Panc1 (cell line): ENCODE data around the gene DCC. TPM values are rescaled to one million over a fixed set of nuclear protein-coding genes. Genes with fewer than 3 reads are reported as not detected.

ENCODE experiments used
- ATAC-seq: fragments of 200-7000 bp; cut with Tn5 transposase; 2 replicates; pipeline ENCODE4 v1.9.1; 2020; ENCODE audit warnings: mild to moderate bottlenecking, moderate library complexity
- BruUV-seq: library from RNA; stranded (reverse); fragments of 400-500 nt; replicated peaks from 2 replicates; lab custom pipeline; 2021; lab: Mats Ljungman, UMichigan
- CTCF ChIA-PET: fragments of 300-600 bp; sonication (Branson Sonifier 250); formaldehyde crosslinking; loops from one replicate; lab custom pipeline; 2022; ENCODE audit warnings: antibody characterized with exemption; lab: Charles Lee
- POLR2A ChIA-PET: fragments of 300-600 bp; sonication (Branson Sonifier 250); formaldehyde crosslinking; loops from one replicate; lab custom pipeline; 2022; ENCODE audit warnings: antibody characterized with exemption; lab: Charles Lee
- DNase-seq: peaks from one replicate; pipeline ENCODE4 v3.0.0-alpha.2; 2010; ENCODE audit warnings: low read depth, low spot score
- H3K27ac ChIP-seq: 2 replicates; pipeline ENCODE4 v1.5.1; 2011; ENCODE audit warnings: mild to moderate bottlenecking, low read length, inconsistent platforms
- H3K27me3 ChIP-seq: fragments of 200-500 bp; sonication (Bioruptor generic); 2 replicates; pipeline ENCODE4 v1.6.0; 2014; ENCODE audit warnings: low read length, inconsistent platforms; ENCODE audit not compliant: control insufficient read depth, insufficient read depth
- H3K36me3 ChIP-seq: fragments of 200-500 bp; sonication (Bioruptor generic); 2 replicates; pipeline ENCODE4 v1.5.1; 2014; ENCODE audit warnings: inconsistent platforms, mild to moderate bottlenecking, low read length, moderate library complexity; ENCODE audit not compliant: control insufficient read depth, insufficient read depth
- H3K4me1 ChIP-seq: 2 replicates; pipeline ENCODE4 v1.5.1; 2011; ENCODE audit warnings: inconsistent platforms, mild to moderate bottlenecking, low read length, moderate library complexity; ENCODE audit not compliant: control insufficient read depth, insufficient read depth
- H3K4me3 ChIP-seq, 2 experiments: 2 replicates each; pipeline ENCODE4 v1.5.1; 2011 to 2012; ENCODE audit warnings: low read depth in 2 of 2, low read length in 2 of 2, mild to moderate bottlenecking in 2 of 2, inconsistent platforms in 1 of 2, moderate library complexity in 1 of 2
- H3K9me3 ChIP-seq: fragments of 200-500 bp; sonication (Bioruptor generic); 2 replicates; pipeline ENCODE4 v1.5.1; 2014; ENCODE audit warnings: low read depth, mild to moderate bottlenecking, inconsistent platforms, low read length, moderate library complexity; ENCODE audit not compliant: control insufficient read depth, insufficient read depth
- POLR2AphosphoS5 ChIP-seq: IDR thresholded peaks from 2 replicates; pipeline ENCODE4 v1.6.1; 2012; ENCODE audit warnings: mild to moderate bottlenecking, low read depth, low read length, moderate library complexity
- REST ChIP-seq, 2 experiments: IDR thresholded peaks; 2 replicates each; pipeline ENCODE4 v1.6.1; 2011 to 2012; ENCODE audit warnings: low read depth in 2 of 2, control low read depth in 1 of 2, low read length in 1 of 2, mild to moderate bottlenecking in 1 of 2, moderate library complexity in 1 of 2; ENCODE audit not compliant: insufficient read depth in 1 of 2
- SIN3A ChIP-seq: IDR thresholded peaks from 2 replicates; pipeline ENCODE4 v1.6.1; 2012; ENCODE audit warnings: low read depth, mild to moderate bottlenecking, low read length, moderate library complexity, borderline replicate concordance; ENCODE audit not compliant: insufficient read depth
- TCF7L2 ChIP-seq: IDR thresholded peaks from 2 replicates; pipeline ENCODE4 v1.6.1; 2011; ENCODE audit warnings: mild to moderate bottlenecking, low read depth, low read length, inconsistent platforms
- in situ Hi-C: cut with HindIII; loops from 2 replicates; pipeline ENCODE4 v1.10.0; 2016; ENCODE audit warnings: low sequenced_read_pairs, low pct_unique_long_range_greater_than_20kb
- intact Hi-C: fragments of 100-400 bp; cut with micrococcal nuclease; formaldehyde crosslinking; loops from one replicate; pipeline ENCODE4 v1.10.0; 2022; ENCODE audit not compliant: unreplicated experiment
- total RNA-seq: library from RNA; stranded (reverse); gene quantifications from one replicate; pipeline ENCODE4 v1.2.1, GENCODE V29; 2021; ENCODE audit not compliant: unreplicated experiment
- TF ChIP-seq, protein P1 (sequence below): fragments of 450-650 bp; IDR thresholded peaks from 2 replicates; pipeline ENCODE4 v1.5.1; 2017; ENCODE audit warnings: mild to moderate bottlenecking

DCC gene
- total RNA-seq, 1 experiment from 2014 or later, result not detected

DNA sequence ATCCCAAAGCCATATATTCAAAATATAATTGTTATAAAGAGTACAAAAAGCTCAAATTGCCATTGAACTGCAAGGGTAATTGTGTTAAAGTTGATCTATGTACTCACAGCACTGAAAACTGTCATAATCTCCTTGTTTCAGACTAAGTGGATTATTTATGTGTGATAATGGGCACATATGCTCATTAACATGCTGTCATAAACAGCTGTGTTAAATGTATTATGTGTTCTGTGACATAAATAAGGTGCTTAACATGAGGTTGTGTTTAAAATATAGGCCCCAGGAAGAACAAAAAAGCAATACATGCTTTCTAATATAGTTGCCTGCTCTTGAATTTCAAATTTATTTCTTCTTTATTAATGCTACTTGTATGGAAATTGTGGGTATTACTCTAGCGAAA is 409.5 kb downstream of the DCC start:
- Histone ChIP-seq H3K9me3 (no peaks in the 10 kb centered on the region), H3K27me3 (no peaks in the 10 kb centered on the region), H3K27ac (no peak overlapping the region), H3K4me3 (no peak overlapping the region), H3K36me3 (no peaks in the 10 kb centered on the region), H3K4me1 (no peaks in the 10 kb centered on the region)
- no peak for DNase-seq
- ChIA-PET CTCF (no interaction called here), POLR2A (no interaction called here)
- intact Hi-C loops, result no loop called here
- no TSS peak for BruUV-seq
- in situ Hi-C loops, result no loop called here
- ATAC-seq, result no peak
- TF ChIP-seq, protein P1, sequence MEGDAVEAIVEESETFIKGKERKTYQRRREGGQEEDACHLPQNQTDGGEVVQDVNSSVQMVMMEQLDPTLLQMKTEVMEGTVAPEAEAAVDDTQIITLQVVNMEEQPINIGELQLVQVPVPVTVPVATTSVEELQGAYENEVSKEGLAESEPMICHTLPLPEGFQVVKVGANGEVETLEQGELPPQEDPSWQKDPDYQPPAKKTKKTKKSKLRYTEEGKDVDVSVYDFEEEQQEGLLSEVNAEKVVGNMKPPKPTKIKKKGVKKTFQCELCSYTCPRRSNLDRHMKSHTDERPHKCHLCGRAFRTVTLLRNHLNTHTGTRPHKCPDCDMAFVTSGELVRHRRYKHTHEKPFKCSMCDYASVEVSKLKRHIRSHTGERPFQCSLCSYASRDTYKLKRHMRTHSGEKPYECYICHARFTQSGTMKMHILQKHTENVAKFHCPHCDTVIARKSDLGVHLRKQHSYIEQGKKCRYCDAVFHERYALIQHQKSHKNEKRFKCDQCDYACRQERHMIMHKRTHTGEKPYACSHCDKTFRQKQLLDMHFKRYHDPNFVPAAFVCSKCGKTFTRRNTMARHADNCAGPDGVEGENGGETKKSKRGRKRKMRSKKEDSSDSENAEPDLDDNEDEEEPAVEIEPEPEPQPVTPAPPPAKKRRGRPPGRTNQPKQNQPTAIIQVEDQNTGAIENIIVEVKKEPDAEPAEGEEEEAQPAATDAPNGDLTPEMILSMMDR, result no peak
- no peak for TF ChIP-seq REST (IDR thresholded peaks at IDR 0.05; ENCODE audit: insufficient read depth in 1 of 2, low read depth in 2 of 2, low read length in 1 of 2)
- TF ChIP-seq TCF7L2, result no peak
- TF ChIP-seq POLR2AphosphoS5, result no peak
- TF ChIP-seq SIN3A, result no peak

- no peaks in the 10 kb centered on the region for H3K9me3 ChIP-seq
- H3K4me1 ChIP-seq, result no peaks in the 10 kb centered on the region
- no TSS peak for BruUV-seq
- H3K4me3 ChIP-seq, result no peak overlapping the region
- ATAC-seq (no peak), DNase-seq (no peak)
- intact Hi-C loops, result no loop called here
- ChIA-PET CTCF (no interaction called here), POLR2A (no interaction called here)
- no peaks in the 10 kb centered on the region for H3K36me3 ChIP-seq
- TF ChIP-seq SIN3A (no peak), REST (IDR thresholded peaks at IDR 0.05; ENCODE audit: insufficient read depth in 1 of 2, low read depth in 2 of 2, low read length in 1 of 2) (no peak)
- no peak overlapping the region for H3K27ac ChIP-seq
- in situ Hi-C loops, result no loop called here
- no peaks in the 10 kb centered on the region for H3K27me3 ChIP-seq
Measured at GRCh38 chr18:52750995-52751394, 411.0 kb downstream of the DCC start.
